Astrocyte (in vitro differentiated cells and primary cell): ENCODE data around the gene TSHB. TPM values are rescaled to one million over a fixed set of nuclear protein-coding genes. Genes with fewer than 3 reads are reported as not detected.

Experiments used
- DNase-seq: peaks from one replicate; pipeline ENCODE4 v3.0.0-alpha.2; 2010; ENCODE audit warnings: low read depth
- FAIRE-seq: peaks from 2 replicates; lab custom pipeline; 2011; peaks lifted over from hg19 to GRCh38; lab: Jason Lieb, UNC
- H2AFZ ChIP-seq: 2 replicates; pipeline ENCODE4 v1.6.0; 2012; ENCODE audit warnings: low read depth, low read length, inconsistent platforms
- H3K27ac ChIP-seq: 2 replicates; pipeline ENCODE4 v1.5.1; 2011; ENCODE audit warnings: low read depth, low read length, inconsistent platforms
- H3K27me3 ChIP-seq: 2 replicates; pipeline ENCODE4 v1.6.0; 2011; ENCODE audit warnings: low read length, inconsistent platforms; ENCODE audit not compliant: insufficient read depth
- H3K36me3 ChIP-seq: 2 replicates; pipeline ENCODE4 v1.5.1; 2011; ENCODE audit warnings: low read length, inconsistent platforms; ENCODE audit not compliant: insufficient read depth
- H3K4me1 ChIP-seq: 2 replicates; pipeline ENCODE4 v1.5.1; 2011; ENCODE audit warnings: low read length, inconsistent platforms; ENCODE audit not compliant: insufficient read depth
- H3K4me2 ChIP-seq: 2 replicates; pipeline ENCODE4 v1.6.0; 2012; ENCODE audit warnings: low read length, inconsistent platforms
- H3K4me3 ChIP-seq: 2 replicates; pipeline ENCODE4 v1.5.1; 2011; ENCODE audit warnings: low read depth, mild to moderate bottlenecking, low read length, inconsistent platforms; ENCODE audit not compliant: insufficient read depth
- H3K79me2 ChIP-seq: 2 replicates; pipeline ENCODE4 v1.6.0; 2012; ENCODE audit warnings: mild to moderate bottlenecking, low read length, inconsistent platforms; ENCODE audit not compliant: insufficient read depth
- H3K9ac ChIP-seq: 2 replicates; pipeline ENCODE4 v1.6.0; 2012; ENCODE audit warnings: mild to moderate bottlenecking, low read length, inconsistent platforms
- H3K9me3 ChIP-seq: 2 replicates; pipeline ENCODE4 v1.5.1; 2012; ENCODE audit warnings: low read depth, mild to moderate bottlenecking, low read length, inconsistent platforms; ENCODE audit not compliant: insufficient read depth
- H4K20me1 ChIP-seq: 2 replicates; pipeline ENCODE4 v1.6.0; 2012; ENCODE audit warnings: low read length, inconsistent platforms; ENCODE audit not compliant: insufficient read depth
- H3K27ac Mint-ChIP-seq: one replicate; pipeline ENCODE4 v1.8.0; 2021; ENCODE audit warnings: mild to moderate bottlenecking, mixed read lengths; ENCODE audit not compliant: unreplicated experiment
- H3K27me3 Mint-ChIP-seq: one replicate; pipeline ENCODE4 v1.8.0; 2021; ENCODE audit warnings: low read depth, mixed read lengths; ENCODE audit not compliant: unreplicated experiment
- H3K36me3 Mint-ChIP-seq: one replicate; pipeline ENCODE4 v1.8.0; 2021; ENCODE audit warnings: low read depth, mixed read lengths; ENCODE audit not compliant: unreplicated experiment
- H3K4me1 Mint-ChIP-seq: one replicate; pipeline ENCODE4 v1.8.0; 2021; ENCODE audit warnings: low read depth, mixed read lengths; ENCODE audit not compliant: unreplicated experiment
- H3K4me3 Mint-ChIP-seq: one replicate; pipeline ENCODE4 v1.8.0; 2021; ENCODE audit warnings: mild to moderate bottlenecking, moderate library complexity, mixed read lengths; ENCODE audit not compliant: unreplicated experiment
- H3K9me3 Mint-ChIP-seq: one replicate; pipeline ENCODE4 v1.8.0; 2021; ENCODE audit warnings: mild to moderate bottlenecking, mixed read lengths; ENCODE audit not compliant: unreplicated experiment
- CTCF ChIP-seq: IDR thresholded peaks from 2 replicates; pipeline ENCODE4 v1.5.1; 2011; ENCODE audit warnings: low read depth, mild to moderate bottlenecking, inconsistent platforms, low read length, moderate library complexity; ENCODE audit not compliant: insufficient read depth
- EZH2 ChIP-seq: IDR thresholded peaks from 2 replicates; pipeline ENCODE4 v1.6.1; 2012; ENCODE audit warnings: mild to moderate bottlenecking, low read length, inconsistent platforms; ENCODE audit not compliant: insufficient read depth
- total RNA-seq: library from RNA; stranded (reverse); gene quantifications from 2 replicates; pipeline ENCODE4 v1.2.1, GENCODE V29; 2021

TSHB gene
- total RNA-seq, 1 donor from 2014 or later, result not detected

- FAIRE-seq, result no peak
- no peak overlapping the region for H3K4me3 Mint-ChIP-seq
Observed at GRCh38 chr1:114988095-114988494, 41.5 kb upstream of the TSHB start.

GRCh38 chr1:114997510-114998289 is 31.9 kb upstream of the TSHB start:
- Histone ChIP-seq H3K4me3 (no peak overlapping the region), H2AFZ (no peak overlapping the region), H3K27me3 (no peaks in the 10 kb centered on the region), H3K36me3 (no peaks in the 10 kb centered on the region), H3K79me2 (no peaks in the 10 kb centered on the region), H3K9ac (no peak overlapping the region), H4K20me1 (no peaks in the 10 kb centered on the region), H3K4me1 (no peaks in the 10 kb centered on the region), H3K9me3 (no peaks in the 10 kb centered on the region), H3K27ac (no peak overlapping the region), H3K4me2 (no peak overlapping the region)
- Mint-ChIP-seq H3K4me3 (no peak overlapping the region), H3K4me1 (no peaks in the 10 kb centered on the region), H3K36me3 (no peaks in the 10 kb centered on the region), H3K27me3 (peaks cover 4% of the 10 kb centered on the region), H3K9me3 (no peaks in the 10 kb centered on the region), H3K27ac (no peak overlapping the region)
- no peak for DNase-seq
- TF ChIP-seq EZH2 (no peak), CTCF (no peak)
- no peak for FAIRE-seq

More at GRCh38 chr1:114988095-114988494, 41.5 kb upstream of the TSHB start:
- Mint-ChIP-seq H3K27ac (no peak overlapping the region), H3K4me1 (no peaks in the 10 kb centered on the region), H3K27me3 (no peaks in the 10 kb centered on the region), H3K9me3 (no peaks in the 10 kb centered on the region), H3K36me3 (no peaks in the 10 kb centered on the region)
- no peaks in the 10 kb centered on the region for H3K79me2 ChIP-seq
- no peak overlapping the region for H3K4me2 ChIP-seq
- H3K27ac ChIP-seq, result no peak overlapping the region
- no peaks in the 10 kb centered on the region for H4K20me1 ChIP-seq
- no peak overlapping the region for H2AFZ ChIP-seq
- H3K36me3 ChIP-seq, result no peaks in the 10 kb centered on the region
- no peak for DNase-seq
- peaks cover 2% of the 10 kb centered on the region for H3K27me3 ChIP-seq
- TF ChIP-seq EZH2, result no peak
- no peak for TF ChIP-seq CTCF
- H3K9ac ChIP-seq, result no peak overlapping the region
- no peaks in the 10 kb centered on the region for H3K9me3 ChIP-seq
- no peak overlapping the region for H3K4me3 ChIP-seq
- no peaks in the 10 kb centered on the region for H3K4me1 ChIP-seq

GRCh38 chr1:115006191-115006590 is 23.4 kb upstream of the TSHB start:
- no peaks in the 10 kb centered on the region for H3K9me3 ChIP-seq
- no peak overlapping the region for H3K27ac ChIP-seq
- Mint-ChIP-seq H3K27ac (no peak overlapping the region), H3K27me3 (peaks cover 3% of the 10 kb centered on the region), H3K4me1 (no peaks in the 10 kb centered on the region), H3K4me3 (no peak overlapping the region), H3K9me3 (no peaks in the 10 kb centered on the region), H3K36me3 (no peaks in the 10 kb centered on the region)
- TF ChIP-seq CTCF (no peak), EZH2 (no peak)
- no peaks in the 10 kb centered on the region for H3K27me3 ChIP-seq
- H3K36me3 ChIP-seq, result no peaks in the 10 kb centered on the region
- no peak for FAIRE-seq
- no peaks in the 10 kb centered on the region for H3K4me1 ChIP-seq
- no peaks in the 10 kb centered on the region for H4K20me1 ChIP-seq
- no peak overlapping the region for H3K4me3 ChIP-seq
- no peak for DNase-seq
- H3K4me2 ChIP-seq, result no peak overlapping the region
- no peak overlapping the region for H2AFZ ChIP-seq
- H3K9ac ChIP-seq, result no peak overlapping the region
- H3K79me2 ChIP-seq, result no peaks in the 10 kb centered on the region
